PFSK-1 (cell line): ENCODE results near the gene ELOVL6.

ENCODE experiments used
- FOXP2 ChIP-seq: optimal IDR thresholded peaks from 2 replicates; pipeline ENCODE3; 2011; ENCODE audit warnings: borderline replicate concordance, control low read depth, inconsistent platforms; ENCODE audit not compliant: insufficient read depth; ENCODE audit errors: extremely low read length, extremely low read depth
- POLR2AphosphoS5 ChIP-seq: IDR thresholded peaks from 2 replicates; pipeline ENCODE4 v1.6.1; 2012; ENCODE audit warnings: low read depth, mild to moderate bottlenecking, control low read depth, low read length, moderate library complexity
- SIN3A ChIP-seq: IDR thresholded peaks from 2 replicates; pipeline ENCODE4 v1.6.1; 2012; ENCODE audit warnings: mild to moderate bottlenecking, low read length, moderate library complexity, borderline replicate concordance; ENCODE audit not compliant: insufficient read depth
- TAF1 ChIP-seq: IDR thresholded peaks from 2 replicates; pipeline ENCODE4 v1.6.1; 2012; ENCODE audit warnings: low read length, control low read depth, borderline replicate concordance; ENCODE audit not compliant: insufficient read depth
- TF ChIP-seq, protein P1 (sequence below), 2 experiments: IDR thresholded peaks; 2 replicates each; pipeline versions ENCODE4 v1.6.1 to v1.8.0; 2011 to 2012; ENCODE audit warnings: low read depth in 2 of 2, low read length in 2 of 2, control low read depth in 1 of 2, inconsistent platforms in 1 of 2, mild to moderate bottlenecking in 1 of 2, moderate library complexity in 1 of 2; ENCODE audit not compliant: insufficient read depth in 1 of 2

ELOVL6 gene

DNA sequence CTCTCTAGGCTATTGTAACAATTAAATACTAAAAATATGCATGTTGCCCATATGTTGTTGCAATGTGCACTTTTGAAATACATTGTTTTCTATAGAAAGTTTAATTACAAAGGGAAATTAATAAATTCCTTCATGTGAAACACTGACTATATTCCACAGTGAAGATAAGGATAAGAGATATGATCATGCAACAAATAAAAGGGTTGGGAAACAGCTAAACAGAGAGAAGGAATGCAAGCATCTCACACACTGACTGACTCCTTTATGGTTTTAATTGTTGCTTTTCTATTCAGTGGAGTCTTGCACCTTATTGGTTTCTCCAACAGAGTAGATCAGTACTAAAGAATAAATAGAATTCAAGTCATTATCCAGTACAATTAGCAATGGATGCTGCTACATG is 37.8 kb downstream of the ELOVL6 start:
- no peak for TF ChIP-seq FOXP2
- TF ChIP-seq SIN3A: no peak
- no peak for TF ChIP-seq TAF1
- no peak for TF ChIP-seq POLR2AphosphoS5
- TF ChIP-seq, protein P1, sequence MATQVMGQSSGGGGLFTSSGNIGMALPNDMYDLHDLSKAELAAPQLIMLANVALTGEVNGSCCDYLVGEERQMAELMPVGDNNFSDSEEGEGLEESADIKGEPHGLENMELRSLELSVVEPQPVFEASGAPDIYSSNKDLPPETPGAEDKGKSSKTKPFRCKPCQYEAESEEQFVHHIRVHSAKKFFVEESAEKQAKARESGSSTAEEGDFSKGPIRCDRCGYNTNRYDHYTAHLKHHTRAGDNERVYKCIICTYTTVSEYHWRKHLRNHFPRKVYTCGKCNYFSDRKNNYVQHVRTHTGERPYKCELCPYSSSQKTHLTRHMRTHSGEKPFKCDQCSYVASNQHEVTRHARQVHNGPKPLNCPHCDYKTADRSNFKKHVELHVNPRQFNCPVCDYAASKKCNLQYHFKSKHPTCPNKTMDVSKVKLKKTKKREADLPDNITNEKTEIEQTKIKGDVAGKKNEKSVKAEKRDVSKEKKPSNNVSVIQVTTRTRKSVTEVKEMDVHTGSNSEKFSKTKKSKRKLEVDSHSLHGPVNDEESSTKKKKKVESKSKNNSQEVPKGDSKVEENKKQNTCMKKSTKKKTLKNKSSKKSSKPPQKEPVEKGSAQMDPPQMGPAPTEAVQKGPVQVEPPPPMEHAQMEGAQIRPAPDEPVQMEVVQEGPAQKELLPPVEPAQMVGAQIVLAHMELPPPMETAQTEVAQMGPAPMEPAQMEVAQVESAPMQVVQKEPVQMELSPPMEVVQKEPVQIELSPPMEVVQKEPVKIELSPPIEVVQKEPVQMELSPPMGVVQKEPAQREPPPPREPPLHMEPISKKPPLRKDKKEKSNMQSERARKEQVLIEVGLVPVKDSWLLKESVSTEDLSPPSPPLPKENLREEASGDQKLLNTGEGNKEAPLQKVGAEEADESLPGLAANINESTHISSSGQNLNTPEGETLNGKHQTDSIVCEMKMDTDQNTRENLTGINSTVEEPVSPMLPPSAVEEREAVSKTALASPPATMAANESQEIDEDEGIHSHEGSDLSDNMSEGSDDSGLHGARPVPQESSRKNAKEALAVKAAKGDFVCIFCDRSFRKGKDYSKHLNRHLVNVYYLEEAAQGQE (IDR thresholded peaks at IDR 0.05; ENCODE audit: insufficient read depth in 1 of 2, low read depth in 2 of 2, low read length in 2 of 2): no peak

DNA sequence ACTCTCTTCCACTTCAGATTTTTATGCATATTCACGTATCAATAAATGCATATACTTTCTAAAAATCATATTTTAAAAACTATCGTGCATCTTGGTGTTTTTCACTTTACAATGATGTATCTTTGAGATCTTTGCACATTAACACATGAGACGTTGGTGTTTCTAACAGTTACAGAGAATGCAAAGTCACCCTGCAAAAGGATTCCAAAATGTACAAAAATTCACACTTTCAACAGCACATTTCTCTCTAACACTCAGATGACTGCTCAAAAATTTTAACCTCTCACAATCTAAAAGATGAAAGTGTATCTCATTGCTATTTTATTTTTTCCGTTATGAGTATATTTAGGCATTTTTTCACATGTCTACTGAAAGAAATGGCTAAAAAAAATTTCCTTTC is 38.9 kb downstream of the ELOVL6 start:
- no peak for TF ChIP-seq TAF1

DNA sequence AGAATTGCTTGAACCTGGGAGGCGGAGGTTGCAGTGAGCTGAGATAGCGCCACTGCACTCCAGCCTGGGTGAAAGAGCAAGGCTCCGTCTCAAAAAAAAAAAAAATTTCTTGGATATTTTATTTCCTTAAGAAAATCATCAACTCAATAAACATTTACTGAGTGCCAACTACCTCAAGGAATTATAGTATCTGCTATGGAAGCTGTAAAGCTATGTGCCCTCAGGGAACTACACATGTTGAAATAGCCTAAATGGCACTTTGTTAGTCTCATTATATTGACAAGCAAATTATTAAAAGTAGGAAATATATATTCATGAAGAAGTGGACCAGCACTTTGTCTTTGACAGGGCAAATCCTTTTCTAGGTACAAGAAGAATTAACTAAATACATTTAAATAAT is 40.8 kb downstream of the ELOVL6 start:
- no peak for TF ChIP-seq SIN3A
- TF ChIP-seq TAF1: no peak
- TF ChIP-seq FOXP2: no peak
- TF ChIP-seq, protein P1 (IDR thresholded peaks at IDR 0.05; ENCODE audit: insufficient read depth in 1 of 2, low read depth in 2 of 2, low read length in 2 of 2): no peak
- no peak for TF ChIP-seq POLR2AphosphoS5

DNA sequence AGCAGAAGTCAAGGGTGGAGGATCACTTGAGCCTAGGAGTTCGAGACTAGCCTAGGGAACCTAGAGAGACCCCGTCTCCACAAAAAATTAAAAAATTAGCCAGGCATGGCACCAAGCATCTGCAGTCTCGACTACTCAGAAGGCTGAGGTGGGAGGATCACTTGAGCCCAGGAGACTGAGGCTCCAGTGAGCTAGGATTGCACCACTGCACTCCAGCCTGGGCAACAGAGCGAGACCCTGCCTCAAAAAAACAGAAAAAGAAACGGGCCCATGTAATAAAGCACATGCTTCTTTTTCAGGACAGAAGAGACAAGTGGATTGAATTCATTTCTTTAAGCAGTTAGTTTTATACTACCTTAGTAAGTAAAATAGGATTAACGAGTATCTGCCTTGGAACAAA is 42.0 kb downstream of the ELOVL6 start:
- TF ChIP-seq SIN3A (no peak), POLR2AphosphoS5 (no peak), TAF1 (no peak), FOXP2 (no peak)
- TF ChIP-seq, protein P1 (IDR thresholded peaks at IDR 0.05; ENCODE audit: insufficient read depth in 1 of 2, low read depth in 2 of 2, low read length in 2 of 2): no peak

DNA sequence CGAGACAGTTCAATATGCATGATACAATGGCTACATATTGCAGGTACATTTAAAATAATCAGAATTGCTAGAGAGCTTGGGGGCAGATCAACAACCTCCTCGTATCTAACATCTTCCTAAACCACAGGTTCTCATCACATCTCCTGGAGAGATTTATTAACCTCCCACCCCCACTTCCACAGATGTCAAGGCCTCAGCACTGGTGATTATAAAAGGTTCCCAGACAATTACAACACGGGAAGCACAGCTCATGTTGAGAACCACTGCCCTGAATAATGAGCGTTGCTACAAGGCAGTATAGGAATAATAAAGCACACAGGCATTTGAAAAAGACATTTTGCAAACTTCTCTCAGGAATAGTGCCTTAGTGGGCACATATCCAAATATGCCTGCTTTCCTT is 42.8 kb downstream of the ELOVL6 start:
- TF ChIP-seq SIN3A: no peak
- TF ChIP-seq FOXP2: no peak
- TF ChIP-seq TAF1: no peak
- TF ChIP-seq, protein P1 (IDR thresholded peaks at IDR 0.05; ENCODE audit: insufficient read depth in 1 of 2, low read depth in 2 of 2, low read length in 2 of 2): no peak
- TF ChIP-seq POLR2AphosphoS5: no peak
